ENCODE measurements around the gene LRRTM4. TPM values are rescaled to one million over a fixed set of nuclear protein-coding genes. Genes with fewer than 3 reads are reported as not detected.

LRRTM4 gene
- total and polyA plus RNA-seq, 7 experiments from 2014 or later: not detected

DNA sequence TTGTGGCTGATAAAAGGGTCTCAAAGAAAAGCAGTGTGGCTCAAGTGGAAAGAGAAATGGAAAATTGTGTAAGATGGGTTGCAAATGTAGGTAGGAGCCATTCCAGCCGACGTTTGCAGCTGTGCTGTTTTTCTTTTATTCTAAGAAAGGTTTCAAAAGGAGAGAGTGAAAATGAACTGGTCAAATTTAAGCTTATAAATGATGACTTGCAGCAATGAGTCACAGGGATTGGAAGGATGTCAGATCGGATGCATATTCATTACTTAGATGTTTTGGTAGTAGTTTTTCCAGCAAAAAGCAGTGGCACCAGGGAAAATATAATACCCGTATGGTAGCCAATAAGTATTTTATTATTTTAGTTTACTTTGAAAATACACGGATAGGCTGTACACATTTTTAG, 79.1 kb downstream of the LRRTM4 start:
- no peak overlapping the region for H3K4me3 ChIP-seq (ENCODE audit: low read length)
- H3K9me3 Mint-ChIP-seq: peaks cover 0 to 32% (median 2%) of the 10 kb centered on the region in 11 donors
- intact Hi-C loops (cut with micrococcal nuclease): no loop called here
- POLR2A ChIA-PET: no interaction called here
- no peaks in the 10 kb centered on the region for H3K27me3 ChIP-seq (ENCODE audit: control insufficient read depth in 2 of 2, insufficient read depth in 2 of 2, low read length in 2 of 2)
- ATAC-seq: no peak
- H3K9me3 ChIP-seq (ENCODE audit: control insufficient read depth in 2 of 3, low read length in 3 of 3): no peaks in the 10 kb centered on the region
- no peak for DNase-seq
- H3K27ac Mint-ChIP-seq: no peak overlapping the region
- H3K36me3 Mint-ChIP-seq: no peaks in the 10 kb centered on the region
- no peak overlapping the region for H3K4me3 Mint-ChIP-seq
- no peaks in the 10 kb centered on the region for H3K4me1 Mint-ChIP-seq
- H3K4me1 ChIP-seq (ENCODE audit: control insufficient read depth in 2 of 2, insufficient read depth in 2 of 2, low read length in 2 of 2): no peaks in the 10 kb centered on the region
- no peaks in the 10 kb centered on the region for H3K36me3 ChIP-seq (ENCODE audit: control insufficient read depth in 2 of 3, insufficient read depth in 3 of 3, low read length in 3 of 3)
- CTCF ChIA-PET: interaction anchor here (1.2 kb wide), 1 partner anchor 12 kb away, joined by 3 read pairs; no protein-coding TSS in a partner anchor
- no peaks in the 10 kb centered on the region for H3K27me3 Mint-ChIP-seq
- no peak overlapping the region for H3K27ac ChIP-seq (ENCODE audit: low read depth, low read length)

DNA sequence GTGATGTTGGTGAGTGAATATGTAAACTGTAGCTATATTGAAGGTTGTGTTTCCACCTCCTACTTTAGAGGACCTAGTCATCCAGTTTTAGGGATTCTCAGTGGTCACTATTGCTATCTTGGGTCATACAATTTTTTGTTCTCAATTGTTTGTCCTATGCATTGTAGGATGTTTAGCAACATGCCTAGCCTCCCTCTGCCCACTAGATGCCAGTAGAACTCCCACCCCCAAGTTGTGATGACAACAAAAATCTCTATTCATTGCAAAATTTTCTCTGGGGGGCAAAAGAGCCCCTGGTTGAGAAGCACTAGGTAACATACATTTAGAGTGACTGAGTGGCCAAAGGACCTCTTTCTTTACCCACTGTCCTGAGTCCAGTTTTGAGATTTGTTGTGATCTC, 87.3 kb downstream of the LRRTM4 start:
- ATAC-seq (no peak), DNase-seq (no peak)
- Histone ChIP-seq H3K27me3 (ENCODE audit: control insufficient read depth in 2 of 2, insufficient read depth in 2 of 2, low read length in 2 of 2) (no peaks in the 10 kb centered on the region), H3K36me3 (ENCODE audit: control insufficient read depth in 2 of 3, insufficient read depth in 3 of 3, low read length in 3 of 3) (no peaks in the 10 kb centered on the region), H3K27ac (ENCODE audit: low read depth, low read length) (no peak overlapping the region), H3K4me1 (ENCODE audit: control insufficient read depth in 2 of 2, insufficient read depth in 2 of 2, low read length in 2 of 2) (no peaks in the 10 kb centered on the region), H3K4me3 (ENCODE audit: low read length) (no peak overlapping the region), H3K9me3 (ENCODE audit: control insufficient read depth in 2 of 3, low read length in 3 of 3) (no peaks in the 10 kb centered on the region)
- ChIA-PET CTCF (interaction anchor here (0.7 kb wide), 1 partner anchor 1111 kb away, joined by 3 read pairs; no protein-coding TSS in a partner anchor), POLR2A (no interaction called here)
- no peak overlapping the region for H3K4me3 Mint-ChIP-seq
- peaks cover 0 to 12% (median 4%) of the 10 kb centered on the region in 11 donors for H3K9me3 Mint-ChIP-seq
- intact Hi-C loops (cut with micrococcal nuclease): no loop called here
- no peaks in the 10 kb centered on the region for H3K27me3 Mint-ChIP-seq
- H3K4me1 Mint-ChIP-seq: no peaks in the 10 kb centered on the region
- no peak overlapping the region for H3K27ac Mint-ChIP-seq
- no peaks in the 10 kb centered on the region for H3K36me3 Mint-ChIP-seq

DNA sequence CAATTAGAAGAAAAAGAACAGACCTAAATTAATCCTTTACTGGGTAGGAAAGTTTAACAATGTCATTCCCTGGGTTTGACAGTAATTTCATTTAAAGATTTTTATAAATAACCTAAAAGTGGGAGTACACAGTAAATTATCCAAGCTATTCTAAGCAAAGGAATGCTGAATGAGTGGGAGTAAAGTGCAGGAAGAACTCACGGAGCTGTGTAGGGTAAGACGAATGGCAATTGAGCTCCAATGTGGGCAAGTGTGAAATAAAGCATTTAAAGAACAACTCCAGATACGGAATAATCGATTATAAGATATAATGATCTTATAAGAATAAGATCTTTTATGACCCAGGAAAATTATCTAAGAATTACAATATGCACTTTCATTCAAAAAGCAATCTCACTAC, 93.2 kb downstream of the LRRTM4 start:
- no peaks in the 10 kb centered on the region for H3K4me1 Mint-ChIP-seq
- no peak for ATAC-seq
- H3K4me3 ChIP-seq (ENCODE audit: low read length): no peak overlapping the region
- ChIA-PET CTCF (no interaction called here), POLR2A (no interaction called here)
- no peak overlapping the region for H3K27ac ChIP-seq (ENCODE audit: low read depth, low read length)
- no peaks in the 10 kb centered on the region for H3K27me3 Mint-ChIP-seq
- no peaks in the 10 kb centered on the region for H3K9me3 ChIP-seq (ENCODE audit: control insufficient read depth in 2 of 3, low read length in 3 of 3)
- no peak for DNase-seq
- H3K36me3 Mint-ChIP-seq: no peaks in the 10 kb centered on the region
- H3K4me1 ChIP-seq (ENCODE audit: control insufficient read depth in 2 of 2, insufficient read depth in 2 of 2, low read length in 2 of 2): no peaks in the 10 kb centered on the region
- H3K36me3 ChIP-seq (ENCODE audit: control insufficient read depth in 2 of 3, insufficient read depth in 3 of 3, low read length in 3 of 3): no peaks in the 10 kb centered on the region
- H3K27ac Mint-ChIP-seq: no peak overlapping the region
- intact Hi-C loops (cut with micrococcal nuclease): no loop called here
- H3K9me3 Mint-ChIP-seq: peaks cover 3 to 28% (median 8%) of the 10 kb centered on the region in 11 donors
- no peak overlapping the region for H3K4me3 Mint-ChIP-seq
- H3K27me3 ChIP-seq (ENCODE audit: control insufficient read depth in 2 of 2, insufficient read depth in 2 of 2, low read length in 2 of 2): no peaks in the 10 kb centered on the region

DNA sequence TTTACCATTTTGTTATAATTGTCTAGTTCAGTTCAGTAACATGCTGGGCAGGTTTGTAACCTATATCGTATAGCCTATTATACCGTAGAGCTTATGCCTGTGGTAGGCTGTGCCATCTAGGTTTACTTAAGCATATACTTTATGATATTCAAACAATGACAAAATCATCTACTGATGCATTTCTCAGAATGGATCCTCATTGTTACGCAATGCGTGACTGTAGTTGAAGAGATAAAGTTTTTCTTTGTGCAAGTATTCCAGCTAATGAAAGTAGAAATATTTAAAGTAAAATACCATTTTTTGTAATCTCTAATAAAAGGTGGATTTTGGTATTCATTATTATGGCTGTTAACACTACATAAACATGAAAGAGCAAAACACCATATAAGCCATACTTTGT, 100.2 kb downstream of the LRRTM4 start:
- peaks cover 0 to 4% (median 0%) of the 10 kb centered on the region in 5 donors for H3K36me3 Mint-ChIP-seq
- Histone ChIP-seq H3K4me1 (ENCODE audit: control insufficient read depth in 2 of 2, insufficient read depth in 2 of 2, low read length in 2 of 2) (no peaks in the 10 kb centered on the region), H3K4me3 (ENCODE audit: low read length) (no peak overlapping the region), H3K27ac (ENCODE audit: low read depth, low read length) (no peak overlapping the region), H3K9me3 (ENCODE audit: control insufficient read depth in 2 of 3, low read length in 3 of 3) (no peaks in the 10 kb centered on the region), H3K27me3 (ENCODE audit: control insufficient read depth in 2 of 2, insufficient read depth in 2 of 2, low read length in 2 of 2) (no peaks in the 10 kb centered on the region), H3K36me3 (ENCODE audit: control insufficient read depth in 2 of 3, insufficient read depth in 3 of 3, low read length in 3 of 3) (no peaks in the 10 kb centered on the region)
- H3K9me3 Mint-ChIP-seq: peaks cover 3 to 18% (median 7%) of the 10 kb centered on the region in 11 donors
- no peak for DNase-seq
- intact Hi-C loops (cut with micrococcal nuclease): no loop called here
- H3K27ac Mint-ChIP-seq: no peak overlapping the region
- ATAC-seq: no peak
- no peak overlapping the region for H3K4me3 Mint-ChIP-seq
- H3K4me1 Mint-ChIP-seq: no peaks in the 10 kb centered on the region
- no peaks in the 10 kb centered on the region for H3K27me3 Mint-ChIP-seq
- ChIA-PET POLR2A (no interaction called here), CTCF (no interaction called here)

DNA sequence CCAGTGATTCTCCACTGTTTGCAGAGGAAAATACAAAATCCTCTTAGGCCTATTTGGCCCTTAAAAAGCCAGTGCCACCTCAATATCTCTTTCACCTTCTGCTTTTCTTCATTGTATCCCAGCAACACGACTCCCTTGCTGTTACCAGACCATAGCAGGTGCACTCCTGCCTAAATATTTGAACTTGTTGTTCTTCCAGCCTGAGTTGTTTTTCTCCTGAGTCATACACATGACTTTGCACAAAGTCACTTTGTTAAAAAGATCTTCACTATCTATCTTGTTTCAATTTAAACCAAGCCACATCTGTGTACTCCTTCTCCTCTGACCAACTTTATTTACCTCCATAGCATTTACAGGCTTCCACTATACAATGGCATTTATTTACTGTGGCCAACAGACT, 103.6 kb downstream of the LRRTM4 start:
- DNase-seq: no peak
- Histone ChIP-seq H3K9me3 (ENCODE audit: control insufficient read depth in 2 of 3, low read length in 3 of 3) (no peaks in the 10 kb centered on the region), H3K4me1 (ENCODE audit: control insufficient read depth in 2 of 2, insufficient read depth in 2 of 2, low read length in 2 of 2) (no peaks in the 10 kb centered on the region), H3K36me3 (ENCODE audit: control insufficient read depth in 2 of 3, insufficient read depth in 3 of 3, low read length in 3 of 3) (no peaks in the 10 kb centered on the region), H3K27ac (ENCODE audit: low read depth, low read length) (no peak overlapping the region), H3K27me3 (ENCODE audit: control insufficient read depth in 2 of 2, insufficient read depth in 2 of 2, low read length in 2 of 2) (no peaks in the 10 kb centered on the region), H3K4me3 (ENCODE audit: low read length) (no peak overlapping the region)
- POLR2A ChIA-PET: no interaction called here
- Mint-ChIP-seq H3K27me3 (no peaks in the 10 kb centered on the region), H3K27ac (no peak overlapping the region), H3K36me3 (peaks cover 0 to 4% (median 0%) of the 10 kb centered on the region in 5 donors), H3K4me3 (no peak overlapping the region), H3K4me1 (no peaks in the 10 kb centered on the region), H3K9me3 (peaks cover 0 to 26% (median 6%) of the 10 kb centered on the region in 11 donors)
- no peak for ATAC-seq
- intact Hi-C loops (cut with micrococcal nuclease): no loop called here
- CTCF ChIA-PET: no interaction called here

DNA sequence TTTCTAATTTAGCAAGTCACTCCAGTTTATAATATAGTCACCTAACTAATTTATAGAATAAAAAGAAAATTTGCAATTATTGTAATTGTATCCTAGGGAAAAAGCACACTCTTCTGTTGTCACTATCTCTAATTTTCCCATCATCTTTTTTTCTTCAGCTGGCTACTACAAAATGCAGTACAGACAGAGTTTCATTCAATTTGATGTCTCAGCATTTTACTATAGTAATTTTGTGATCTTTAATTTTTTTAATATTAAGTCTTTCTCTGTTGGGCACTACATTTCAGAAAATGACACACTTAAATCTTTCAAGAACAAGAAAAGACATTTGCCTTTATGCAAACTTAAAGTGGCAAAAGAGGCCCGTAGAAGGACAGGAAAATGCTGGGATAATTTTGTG, 118.0 kb downstream of the LRRTM4 start:
- Histone ChIP-seq H3K9me3 (ENCODE audit: control insufficient read depth in 2 of 3, low read length in 3 of 3) (no peaks in the 10 kb centered on the region), H3K4me3 (ENCODE audit: low read length) (no peak overlapping the region), H3K4me1 (ENCODE audit: control insufficient read depth in 2 of 2, insufficient read depth in 2 of 2, low read length in 2 of 2) (no peaks in the 10 kb centered on the region), H3K36me3 (ENCODE audit: control insufficient read depth in 2 of 3, insufficient read depth in 3 of 3, low read length in 3 of 3) (no peaks in the 10 kb centered on the region), H3K27ac (ENCODE audit: low read depth, low read length) (no peak overlapping the region), H3K27me3 (ENCODE audit: control insufficient read depth in 2 of 2, insufficient read depth in 2 of 2, low read length in 2 of 2) (no peaks in the 10 kb centered on the region)
- Mint-ChIP-seq H3K4me1 (no peaks in the 10 kb centered on the region), H3K4me3 (no peak overlapping the region), H3K27me3 (no peaks in the 10 kb centered on the region), H3K36me3 (no peaks in the 10 kb centered on the region), H3K27ac (no peak overlapping the region), H3K9me3 (peaks cover 0 to 25% (median 4%) of the 10 kb centered on the region in 11 donors)
- ChIA-PET POLR2A (no interaction called here), CTCF (no interaction called here)
- ATAC-seq (no peak), DNase-seq (no peak)
- intact Hi-C loops (cut with micrococcal nuclease): no loop called here

DNA sequence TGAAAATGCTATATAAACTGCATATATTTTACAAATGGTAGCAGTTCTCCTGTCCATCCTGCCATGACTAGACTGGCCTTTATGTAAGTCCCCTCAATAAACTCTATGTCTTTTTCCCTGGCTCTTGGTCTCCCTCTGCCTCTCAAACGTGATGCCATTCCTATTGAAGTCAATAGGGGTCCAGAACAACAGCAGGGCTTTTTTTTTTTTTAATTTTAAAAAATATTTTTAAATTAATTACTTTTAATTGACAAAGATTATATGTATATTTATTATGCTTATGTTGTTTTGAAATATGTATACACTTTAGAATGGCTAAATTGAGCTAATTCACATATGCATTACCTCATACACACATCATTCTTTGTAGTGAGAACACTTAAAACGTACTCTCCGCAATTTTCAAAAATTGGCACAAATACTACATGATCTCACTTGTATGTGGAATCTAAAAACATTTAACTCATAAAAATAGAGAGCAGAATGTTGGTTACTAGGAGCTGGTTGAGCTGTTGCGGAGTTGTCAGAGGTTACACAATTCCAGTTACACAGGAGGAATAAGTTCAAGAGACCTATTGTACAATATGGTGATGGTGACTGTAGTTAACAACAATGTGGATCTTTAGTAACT, 123.1 kb downstream of the LRRTM4 start:
- H3K9me3 Mint-ChIP-seq: peaks cover 0 to 19% (median 3%) of the 10 kb centered on the region in 11 donors
- no peak overlapping the region for H3K4me3 Mint-ChIP-seq
- Histone ChIP-seq H3K9me3 (ENCODE audit: control insufficient read depth in 2 of 3, low read length in 3 of 3) (no peaks in the 10 kb centered on the region), H3K27me3 (ENCODE audit: control insufficient read depth in 2 of 2, insufficient read depth in 2 of 2, low read length in 2 of 2) (no peaks in the 10 kb centered on the region), H3K4me3 (ENCODE audit: low read length) (no peak overlapping the region), H3K36me3 (ENCODE audit: control insufficient read depth in 2 of 3, insufficient read depth in 3 of 3, low read length in 3 of 3) (no peaks in the 10 kb centered on the region), H3K4me1 (ENCODE audit: control insufficient read depth in 2 of 2, insufficient read depth in 2 of 2, low read length in 2 of 2) (no peaks in the 10 kb centered on the region), H3K27ac (ENCODE audit: low read depth, low read length) (no peak overlapping the region)
- H3K27me3 Mint-ChIP-seq: no peaks in the 10 kb centered on the region
- H3K36me3 Mint-ChIP-seq: no peaks in the 10 kb centered on the region
- DNase-seq (no peak), ATAC-seq (no peak)
- POLR2A ChIA-PET: no interaction called here
- H3K27ac Mint-ChIP-seq: no peak overlapping the region
- CTCF ChIA-PET: no interaction called here
- H3K4me1 Mint-ChIP-seq: no peaks in the 10 kb centered on the region
- intact Hi-C loops (cut with micrococcal nuclease): no loop called here

Measured in naive thymus-derived CD4-positive, alpha-beta T cell (primary cell).